ENCODE results near the gene WDR17.

The WDR17 gene

GRCh38 chr4:176099314-176099713, 33.7 kb downstream of the WDR17 start:
- DNase-seq = no peak

- DNase-seq = peak in 1 of 3 experiments; percentile 5
Observed at GRCh38 chr4:176102414-176103063, 36.9 kb downstream of the WDR17 start.

- DNase-seq = no peak
Observed at GRCh38 chr4:176107695-176108094, 42.1 kb downstream of the WDR17 start.

- peak in 2 of 3 experiments; percentile 5 to 42 for DNase-seq
Observed at GRCh38 chr4:176123710-176124407, 58.2 kb downstream of the WDR17 start.

GRCh38 chr4:176125063-176125462, 59.4 kb downstream of the WDR17 start:
- DNase-seq = no peak

GRCh38 chr4:176134670-176135069, 69.0 kb downstream of the WDR17 start:
- DNase-seq = no peak

- DNase-seq = no peak
Observed at GRCh38 chr4:176137631-176138030, 72.0 kb downstream of the WDR17 start.

GRCh38 chr4:176139518-176139917, 73.9 kb downstream of the WDR17 start:
- DNase-seq = no peak

GRCh38 chr4:176142253-176142652, 76.6 kb downstream of the WDR17 start:
- DNase-seq = no peak

GRCh38 chr4:176149680-176150355, 84.2 kb downstream of the WDR17 start:
- no peak for DNase-seq

GRCh38 chr4:176150356-176150682, 84.7 kb downstream of the WDR17 start:
- DNase-seq = peak in 1 of 3 experiments; percentile 45

GRCh38 chr4:176150704-176151103, 85.1 kb downstream of the WDR17 start:
- DNase-seq = no peak

- DNase-seq = no peak
Observed at GRCh38 chr4:176153124-176153523, 87.5 kb downstream of the WDR17 start.

GRCh38 chr4:176156656-176157055, 91.0 kb downstream of the WDR17 start:
- no peak for DNase-seq

GRCh38 chr4:176163041-176163440, 97.4 kb downstream of the WDR17 start:
- no peak for DNase-seq

GRCh38 chr4:176185051-176185450, 119.4 kb downstream of the WDR17 start:
- no peak for DNase-seq

GRCh38 chr4:176186067-176186466, 120.4 kb downstream of the WDR17 start:
- DNase-seq = no peak

GRCh38 chr4:176186671-176187395, 121.2 kb downstream of the WDR17 start:
- DNase-seq = no peak

GRCh38 chr4:176187624-176188023, 122.0 kb downstream of the WDR17 start:
- no peak for DNase-seq

GRCh38 chr4:176188654-176189053, 123.0 kb downstream of the WDR17 start:
- DNase-seq = no peak

GRCh38 chr4:176189891-176190795, 124.5 kb downstream of the WDR17 start:
- DNase-seq = no peak

GRCh38 chr4:176191974-176192373, 126.3 kb downstream of the WDR17 start:
- peak; percentile 0 to 82 (median 45) for DNase-seq
